Renal cortical epithelial cell (primary cell): Measurements from ENCODE around the gene PLEKHM1. TPM values are rescaled to one million over a fixed set of nuclear protein-coding genes. Genes with fewer than 3 reads are reported as not detected.
"Not testable (repeated sequence)": the region's sequence is repeated elsewhere in the genome, so short reads cannot be mapped to it uniquely, and the experiment has no call there.

Experiments
- DNase-seq: peaks from one replicate; pipeline ENCODE4 v3.0.0-alpha.2; 2011; ENCODE audit warnings: low read depth
- total RNA-seq: library from RNA; depleted of rRNA; stranded (reverse); fragments of >200 nt; gene quantifications from 2 replicates; pipeline ENCODE4 v1.2.3, GENCODE V29; 2014

PLEKHM1 gene
- total RNA-seq, 1 donor from 2014 or later: 29.3 TPM

GRCh38 chr17:45461524-45462327 lies 28.8 kb downstream of the PLEKHM1 start:
- DNase-seq: peak; percentile 61

GRCh38 chr17:45460422-45460821 lies 30.1 kb downstream of the PLEKHM1 start:
- DNase-seq: not testable (repeated sequence)

- not testable (repeated sequence) for DNase-seq
Observed at GRCh38 chr17:45454341-45454740, 36.2 kb downstream of the PLEKHM1 start.

GRCh38 chr17:45453731-45454130 lies 36.8 kb downstream of the PLEKHM1 start:
- DNase-seq: not testable (repeated sequence)

GRCh38 chr17:45453225-45453534 lies 37.3 kb downstream of the PLEKHM1 start:
- not testable (repeated sequence) for DNase-seq

GRCh38 chr17:45452329-45453224 lies 37.9 kb downstream of the PLEKHM1 start:
- DNase-seq: not testable (repeated sequence)

- DNase-seq: not testable (repeated sequence)
Observed at GRCh38 chr17:45451660-45452059, 38.9 kb downstream of the PLEKHM1 start.

- no peak for DNase-seq
Observed at GRCh38 chr17:45451131-45451530, 39.4 kb downstream of the PLEKHM1 start.

- not testable (repeated sequence) for DNase-seq
Observed at GRCh38 chr17:45449708-45450329, 40.7 kb downstream of the PLEKHM1 start.

- DNase-seq: not testable (repeated sequence)
Observed at GRCh38 chr17:45449260-45449659, 41.3 kb downstream of the PLEKHM1 start.

GRCh38 chr17:45448483-45448882 lies 42.0 kb downstream of the PLEKHM1 start:
- DNase-seq: not testable (repeated sequence)

- DNase-seq: peak; percentile 52
Observed at GRCh38 chr17:45448066-45448465, 42.5 kb downstream of the PLEKHM1 start.

GRCh38 chr17:45447650-45448049 lies 42.9 kb downstream of the PLEKHM1 start:
- DNase-seq: not testable (repeated sequence)

GRCh38 chr17:45446872-45447625 lies 43.5 kb downstream of the PLEKHM1 start:
- DNase-seq: not testable (repeated sequence)

- DNase-seq: peak; percentile 80
Observed at GRCh38 chr17:45445901-45446743, 44.4 kb downstream of the PLEKHM1 start.

- not testable (repeated sequence) for DNase-seq
Observed at GRCh38 chr17:45444856-45445820, 45.4 kb downstream of the PLEKHM1 start.

GRCh38 chr17:45444301-45444700 lies 46.2 kb downstream of the PLEKHM1 start:
- DNase-seq: not testable (repeated sequence)

GRCh38 chr17:45443371-45444260 lies 46.9 kb downstream of the PLEKHM1 start:
- not testable (repeated sequence) for DNase-seq
